ENCODE data around the gene GCH1. TPM values are rescaled to one million over a fixed set of nuclear protein-coding genes. Genes with fewer than 3 reads are reported as not detected.
"Not testable (repeated sequence)": the region's sequence is repeated elsewhere in the genome, so short reads cannot be mapped to it uniquely, and the experiment has no call there.

Gene GCH1
- total RNA-seq, 2 experiments from 2014 or later, result 18.4 to 20.4 TPM

DNA sequence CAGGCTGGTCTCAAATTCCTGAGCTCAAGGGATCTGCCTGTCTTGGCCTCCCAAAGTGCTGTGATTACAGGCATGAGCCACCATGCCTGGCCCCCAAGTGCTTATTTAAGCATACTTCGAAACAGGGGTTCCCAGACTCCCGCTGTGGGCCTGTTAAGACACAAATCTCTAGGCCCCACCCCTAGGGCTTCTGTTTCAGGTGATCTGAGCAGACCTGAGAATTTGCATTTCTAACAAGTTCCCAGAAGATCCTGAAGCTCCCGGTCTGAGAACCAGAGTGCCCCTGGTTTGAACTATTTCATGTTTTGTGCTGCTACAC, 25.0 kb downstream of the GCH1 start:
- intact Hi-C loops (cut with DNase I, micrococcal nuclease), result no loop called here
- H3K27me3 Mint-ChIP-seq, result no peaks in the 10 kb centered on the region
- no peak for ATAC-seq (ENCODE audit: poor library complexity)
- no peaks in the 10 kb centered on the region for H3K9me3 Mint-ChIP-seq
- ChIA-PET POLR2A (interaction anchor here (0.9 to 1.6 kb wide), 2 partner anchors 25 to 29 kb away, joined by 3 read pairs; no protein-coding TSS in a partner anchor), CTCF (no interaction called here)
- H3K4me1 Mint-ChIP-seq (ENCODE audit: low read depth), result peaks cover 53% of the 10 kb centered on the region
- H3K36me3 Mint-ChIP-seq (ENCODE audit: low read depth), result no peaks in the 10 kb centered on the region
- Histone ChIP-seq H3K4me1 (ENCODE audit: insufficient read depth, low read length) (peaks cover 19% of the 10 kb centered on the region), H3K4me3 (ENCODE audit: low read length) (no peak overlapping the region), H3K27ac (ENCODE audit: low read depth in 1 of 2, low read length in 2 of 2) (no peak overlapping the region), H3K36me3 (ENCODE audit: insufficient read depth, low read length) (no peaks in the 10 kb centered on the region), H3K27me3 (ENCODE audit: control insufficient read depth in 1 of 2, insufficient read depth in 2 of 2, low read length in 2 of 2) (no peaks in the 10 kb centered on the region), H3K9me3 (ENCODE audit: control insufficient read depth in 1 of 2, insufficient read depth in 1 of 2, low read length in 2 of 2) (no peaks in the 10 kb centered on the region)
- DNase-seq, result no peak
- no peak overlapping the region for H3K27ac Mint-ChIP-seq
- TF ChIP-seq CTCF (IDR thresholded peaks at IDR 0.05), result no peak
- H3K4me3 Mint-ChIP-seq, result no peak overlapping the region

- intact Hi-C loops (cut with DNase I, micrococcal nuclease), result no loop called here
- H3K4me3 Mint-ChIP-seq, result no peak overlapping the region
- H3K36me3 Mint-ChIP-seq (ENCODE audit: low read depth), result no peaks in the 10 kb centered on the region
- H3K4me1 ChIP-seq (ENCODE audit: insufficient read depth, low read length), result peaks cover 18% of the 10 kb centered on the region
- H3K36me3 ChIP-seq (ENCODE audit: insufficient read depth, low read length), result no peaks in the 10 kb centered on the region
- peak overlapping the region; percentile 62 for H3K27ac Mint-ChIP-seq
- peaks cover 48% of the 10 kb centered on the region for H3K4me1 Mint-ChIP-seq (ENCODE audit: low read depth)
- no peaks in the 10 kb centered on the region for H3K27me3 ChIP-seq (ENCODE audit: control insufficient read depth in 1 of 2, insufficient read depth in 2 of 2, low read length in 2 of 2)
- ChIA-PET POLR2A (interaction anchor here (0.9 to 1.6 kb wide), 2 partner anchors 26 to 28 kb away, joined by 3 read pairs; no protein-coding TSS in a partner anchor), CTCF (no interaction called here)
- ATAC-seq (ENCODE audit: poor library complexity), result no peak
- DNase-seq, result no peak
- no peak overlapping the region for H3K27ac ChIP-seq (ENCODE audit: low read depth in 1 of 2, low read length in 2 of 2)
- H3K9me3 ChIP-seq (ENCODE audit: control insufficient read depth in 1 of 2, insufficient read depth in 1 of 2, low read length in 2 of 2), result no peaks in the 10 kb centered on the region
- no peaks in the 10 kb centered on the region for H3K9me3 Mint-ChIP-seq
- H3K27me3 Mint-ChIP-seq, result no peaks in the 10 kb centered on the region
- H3K4me3 ChIP-seq (ENCODE audit: low read length), result no peak overlapping the region
- TF ChIP-seq CTCF (IDR thresholded peaks at IDR 0.05), result no peak
Observed at GRCh38 chr14:54877015-54877702, 25.5 kb downstream of the GCH1 start.

DNA sequence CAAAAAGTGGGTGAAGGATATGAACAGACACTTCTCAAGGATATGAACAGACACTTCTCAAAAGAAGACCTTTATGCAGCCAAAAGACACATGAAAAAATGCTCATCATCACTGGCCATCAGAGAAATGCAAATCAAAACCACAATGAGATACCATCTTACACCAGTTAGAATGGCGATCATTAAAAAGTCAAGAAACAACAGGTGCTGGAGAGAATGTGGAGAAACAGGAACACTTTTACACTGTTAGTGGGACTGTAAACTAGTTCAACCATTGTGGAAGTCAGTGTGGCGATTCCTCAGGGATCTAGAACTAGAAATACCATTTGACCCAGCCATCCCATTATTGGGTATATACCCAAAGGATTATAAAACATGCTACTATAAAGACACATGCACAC, 27.0 kb downstream of the GCH1 start:
- POLR2A ChIA-PET; H3K27ac Mint-ChIP-seq; H3K4me3 ChIP-seq (ENCODE audit: low read length); H3K4me3 Mint-ChIP-seq; DNase-seq; H3K9me3 Mint-ChIP-seq; H3K36me3 ChIP-seq (ENCODE audit: insufficient read depth, low read length); ATAC-seq (ENCODE audit: poor library complexity); intact Hi-C loops (cut with DNase I, micrococcal nuclease); CTCF ChIA-PET; H3K36me3 Mint-ChIP-seq (ENCODE audit: low read depth); H3K27ac ChIP-seq (ENCODE audit: low read depth in 1 of 2, low read length in 2 of 2); H3K27me3 Mint-ChIP-seq; H3K9me3 ChIP-seq (ENCODE audit: control insufficient read depth in 1 of 2, insufficient read depth in 1 of 2, low read length in 2 of 2); H3K27me3 ChIP-seq (ENCODE audit: control insufficient read depth in 1 of 2, insufficient read depth in 2 of 2, low read length in 2 of 2): not testable (repeated sequence)
- H3K4me1 ChIP-seq (ENCODE audit: insufficient read depth, low read length), result peaks cover 13% of the 10 kb centered on the region
- H3K4me1 Mint-ChIP-seq (ENCODE audit: low read depth), result peaks cover 42% of the 10 kb centered on the region

- ATAC-seq (ENCODE audit: poor library complexity), result not testable (repeated sequence)
Observed at GRCh38 chr14:54870154-54871090, 32.2 kb downstream of the GCH1 start.

More at GRCh38 chr14:54870154-54871090, 32.2 kb downstream of the GCH1 start:
- H3K27me3 ChIP-seq (ENCODE audit: control insufficient read depth in 1 of 2, insufficient read depth in 2 of 2, low read length in 2 of 2); H3K27me3 Mint-ChIP-seq; CTCF ChIA-PET; H3K36me3 Mint-ChIP-seq (ENCODE audit: low read depth); H3K27ac ChIP-seq (ENCODE audit: low read depth in 1 of 2, low read length in 2 of 2); H3K9me3 ChIP-seq (ENCODE audit: control insufficient read depth in 1 of 2, insufficient read depth in 1 of 2, low read length in 2 of 2); intact Hi-C loops (cut with DNase I, micrococcal nuclease); H3K36me3 ChIP-seq (ENCODE audit: insufficient read depth, low read length); H3K4me1 ChIP-seq (ENCODE audit: insufficient read depth, low read length); H3K9me3 Mint-ChIP-seq: not testable (repeated sequence)
- DNase-seq, result peak in 11 of 14 experiments; percentile 17 to 61 (median 39)
- peak overlapping the region; percentile 7 for H3K4me3 ChIP-seq (ENCODE audit: low read length)
- Mint-ChIP-seq H3K27ac (peak overlapping the region; percentile 63), H3K4me3 (peak overlapping the region; percentile 56), H3K4me1 (ENCODE audit: low read depth) (peaks cover 42% of the 10 kb centered on the region)
- POLR2A ChIA-PET, result interaction anchor here (0.9 to 2.0 kb wide), 2 partner anchors 11 to 31 kb away, joined by 3 to 13 read pairs; no protein-coding TSS in a partner anchor
